Erythroblast (primary cell): ENCODE measurements around the gene TMEM213.

ENCODE experiments used
- GATA1 ChIP-seq: IDR thresholded peaks from 2 replicates; pipeline ENCODE4 v1.6.1; 2011; ENCODE audit warnings: low read depth, mild to moderate bottlenecking, control low read depth, low read length, moderate library complexity
- POLR2A ChIP-seq: IDR thresholded peaks from 2 replicates; pipeline ENCODE4 v1.6.1; 2011; ENCODE audit warnings: mild to moderate bottlenecking, low read length

DNA sequence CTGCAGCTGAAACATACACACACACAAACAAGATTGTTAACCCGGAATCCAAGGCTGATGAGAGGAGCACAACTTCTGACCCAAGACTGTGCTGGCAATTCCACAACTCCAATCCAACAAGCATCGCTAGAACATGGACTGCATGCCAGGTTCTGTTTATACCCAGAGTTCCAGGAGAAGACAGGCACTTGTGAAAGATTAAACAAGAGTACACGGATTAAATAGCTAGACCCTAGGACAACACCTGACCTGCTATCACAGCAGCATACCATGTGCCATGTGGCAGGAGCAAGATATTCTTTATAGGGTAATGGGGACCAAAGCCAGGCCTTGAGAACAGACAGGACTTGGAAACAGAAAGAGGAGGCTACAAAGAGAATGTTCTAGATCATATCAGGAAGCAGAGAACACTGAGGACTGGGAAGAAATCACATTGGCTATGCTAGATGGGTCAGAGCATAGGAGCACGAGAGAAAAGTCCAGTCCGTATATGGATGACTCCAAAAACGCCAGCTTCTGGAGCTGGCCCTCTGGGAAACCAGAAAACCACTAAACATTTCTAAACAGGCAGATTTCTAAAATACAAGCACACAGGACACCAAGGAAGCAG, 83.9 kb downstream of the TMEM213 start:
- no peak for TF ChIP-seq POLR2A
- TF ChIP-seq GATA1 = no peak
